HG02642 (cell line): Measurements from ENCODE around the gene MYBPC2.
A peak's percentile ranks its signal among the peaks of the same experiment; 100 is the strongest.
"Not testable (repeated sequence)": the region's sequence is repeated elsewhere in the genome, so short reads cannot be mapped to it uniquely, and the experiment has no call there.

Source experiments
- ATAC-seq: cut with Tn5 transposase; IDR thresholded peaks from one replicate; pipeline ENCODE4 v1.9.1; 2021; ENCODE audit warnings: mild to moderate bottlenecking; ENCODE audit not compliant: unreplicated experiment, poor library complexity

MYBPC2 gene

DNA sequence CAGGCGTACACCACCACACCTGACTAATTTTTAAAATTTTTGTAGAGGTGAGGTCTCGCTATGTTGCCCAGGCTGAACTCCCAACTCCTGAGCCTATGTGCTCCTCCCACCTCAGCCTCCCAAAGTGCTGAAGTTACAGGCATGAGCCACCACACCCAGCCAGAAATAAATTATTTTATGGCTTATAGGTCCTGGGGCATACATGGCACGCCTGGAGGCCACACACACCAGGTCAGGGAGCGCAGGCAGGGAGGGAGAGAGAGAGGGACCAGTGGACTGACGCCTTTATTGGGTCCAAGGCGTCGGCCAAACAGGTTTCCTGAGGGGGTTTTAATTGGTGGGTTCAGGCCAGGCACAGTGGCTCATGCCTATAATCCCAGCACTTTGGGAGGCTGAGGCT, 7.1 kb upstream of the MYBPC2 start:
- ATAC-seq: no peak

GRCh38 chr19:50427318-50427925, 5.3 kb upstream of the MYBPC2 start:
- no peak for ATAC-seq

GRCh38 chr19:50427997-50428425, 4.7 kb upstream of the MYBPC2 start:
- no peak for ATAC-seq

GRCh38 chr19:50428772-50429463, 3.8 kb upstream of the MYBPC2 start:
- no peak for ATAC-seq

DNA sequence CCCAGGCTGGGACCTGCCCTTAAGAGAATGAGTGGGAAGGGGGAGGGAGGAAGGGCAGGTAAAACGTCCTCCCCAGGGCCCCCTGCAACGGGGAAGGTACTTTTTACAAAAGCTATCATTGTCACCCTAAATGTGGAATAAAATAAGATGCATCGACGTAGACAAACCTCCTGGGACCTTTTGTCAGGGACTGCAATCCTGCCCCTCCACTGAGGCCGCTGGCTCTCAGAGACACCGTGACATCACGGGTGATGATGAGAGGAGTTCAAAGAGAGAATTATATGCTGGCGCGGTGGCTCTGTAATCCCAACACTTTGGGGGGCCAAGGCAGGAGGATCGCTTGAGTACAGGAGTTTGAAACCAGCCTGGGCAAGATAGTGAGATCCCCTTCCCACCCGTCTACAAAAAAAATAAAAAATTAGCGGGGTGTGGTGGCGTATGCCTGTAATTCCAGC, 1.8 kb upstream of the MYBPC2 start:
- ATAC-seq: no peak

DNA sequence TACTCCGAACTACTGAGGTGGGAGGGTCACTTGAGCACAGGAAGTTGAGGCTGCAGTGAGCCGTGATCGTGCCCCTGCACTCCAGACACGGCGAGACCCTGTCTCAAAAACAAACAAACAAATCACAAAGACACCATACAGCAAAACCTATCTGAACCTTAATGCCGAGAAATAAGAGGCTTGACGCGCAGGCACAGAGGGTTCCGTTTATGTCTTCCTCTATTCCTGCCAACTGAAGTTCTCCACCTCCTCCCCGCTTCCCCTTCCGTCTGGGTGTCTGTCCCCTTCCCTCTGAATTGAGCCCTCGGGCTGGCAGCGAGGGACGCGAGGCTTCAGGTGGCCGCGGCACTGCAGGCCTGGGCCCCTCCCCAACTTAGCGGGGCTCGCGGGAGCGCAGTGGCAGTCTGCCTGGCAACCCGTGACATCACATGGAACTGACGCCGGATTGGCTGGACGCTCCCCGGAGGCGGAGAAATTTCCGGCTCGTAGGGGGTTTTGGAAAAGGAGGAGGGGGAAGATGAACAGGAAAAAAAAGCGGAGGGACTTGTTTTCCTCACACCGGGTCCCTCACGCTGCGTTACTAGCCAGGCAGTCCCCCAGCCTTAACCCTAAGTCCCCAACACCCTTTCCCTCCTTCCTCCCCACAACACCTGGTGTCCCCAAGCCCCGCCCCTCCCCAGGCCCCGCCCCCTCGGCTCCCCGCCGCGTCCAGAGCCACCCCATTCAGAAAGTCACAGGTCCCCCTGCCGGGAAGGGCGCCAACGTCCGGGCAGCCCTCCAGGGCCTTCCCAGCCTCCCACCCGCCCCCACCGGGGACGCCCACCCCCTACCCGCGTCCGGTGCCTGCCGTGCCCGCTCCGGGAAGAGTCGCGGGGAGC, 1.1 kb upstream of the MYBPC2 start:
- peak; percentile 78 for ATAC-seq

DNA sequence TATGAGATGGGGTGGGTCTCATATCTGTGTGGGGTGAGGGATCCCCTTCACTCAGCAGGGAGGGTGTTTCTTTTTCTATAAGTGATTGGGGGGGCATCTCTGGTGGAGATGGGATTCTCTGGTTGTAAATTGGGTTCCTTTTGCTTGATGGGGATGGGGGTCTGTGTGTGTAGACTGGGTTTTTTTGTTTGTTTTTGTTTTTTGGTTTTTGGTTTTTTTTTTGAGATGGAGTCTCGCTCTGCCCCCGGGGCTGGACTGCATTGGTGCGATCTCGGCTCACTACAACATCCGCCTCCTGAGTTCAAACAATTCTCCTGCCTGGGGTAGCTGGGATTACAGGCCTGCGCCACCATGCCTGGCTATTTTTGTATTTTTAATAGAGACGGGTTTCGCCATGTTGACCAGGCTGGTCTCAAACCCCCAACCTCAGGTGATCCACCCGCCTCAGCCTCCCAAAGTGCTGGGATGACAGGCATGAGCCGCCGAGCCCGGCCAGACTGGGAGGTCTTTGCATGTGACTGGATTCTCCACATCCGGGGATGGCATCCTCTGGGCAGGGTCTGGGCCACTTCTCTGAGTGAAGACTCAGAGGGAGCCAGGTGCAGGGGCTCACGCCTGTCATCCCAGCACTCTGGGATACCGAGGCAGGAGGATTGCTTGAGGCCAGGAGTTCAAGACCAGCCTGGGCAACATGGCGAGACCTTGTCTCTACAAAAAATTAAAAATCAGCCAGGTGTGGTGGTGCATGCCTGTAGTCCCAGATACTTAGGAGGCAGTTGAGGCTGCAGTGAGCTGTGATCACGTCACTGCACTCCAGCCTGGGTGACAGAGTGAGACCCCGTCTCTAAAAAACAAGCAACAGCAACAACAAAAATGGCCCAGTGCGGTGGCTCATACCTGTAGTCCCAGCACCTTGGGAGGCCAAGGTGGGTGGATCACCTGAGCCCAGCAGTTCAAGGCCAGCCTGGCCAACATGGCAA, 799 bp downstream of the MYBPC2 start:
- no peak for ATAC-seq

DNA sequence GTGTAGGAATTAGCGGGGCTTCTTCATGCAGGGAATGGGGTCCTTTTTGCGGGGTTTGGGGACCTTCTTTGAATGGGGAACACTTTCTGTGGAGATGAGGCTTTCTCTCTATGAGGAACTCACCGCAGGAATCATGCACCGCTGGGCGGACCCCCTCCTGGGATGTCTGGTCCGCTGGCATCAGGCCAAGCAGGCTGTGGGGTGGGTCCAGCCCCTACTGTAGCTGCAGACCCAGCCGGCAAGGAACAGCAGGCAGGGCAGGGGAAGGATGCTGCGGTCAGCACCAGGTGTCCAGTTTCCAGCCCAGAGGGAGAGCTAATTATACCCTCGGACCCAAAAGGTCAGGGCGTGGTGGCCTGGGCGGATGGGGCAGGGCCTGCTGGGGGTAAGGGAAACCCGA, 1.8 kb downstream of the MYBPC2 start:
- no peak for ATAC-seq

- ATAC-seq: no peak
Measured at GRCh38 chr19:50435221-50435620, 2.5 kb downstream of the MYBPC2 start.

GRCh38 chr19:50435627-50436026, 2.9 kb downstream of the MYBPC2 start:
- ATAC-seq: no peak

DNA sequence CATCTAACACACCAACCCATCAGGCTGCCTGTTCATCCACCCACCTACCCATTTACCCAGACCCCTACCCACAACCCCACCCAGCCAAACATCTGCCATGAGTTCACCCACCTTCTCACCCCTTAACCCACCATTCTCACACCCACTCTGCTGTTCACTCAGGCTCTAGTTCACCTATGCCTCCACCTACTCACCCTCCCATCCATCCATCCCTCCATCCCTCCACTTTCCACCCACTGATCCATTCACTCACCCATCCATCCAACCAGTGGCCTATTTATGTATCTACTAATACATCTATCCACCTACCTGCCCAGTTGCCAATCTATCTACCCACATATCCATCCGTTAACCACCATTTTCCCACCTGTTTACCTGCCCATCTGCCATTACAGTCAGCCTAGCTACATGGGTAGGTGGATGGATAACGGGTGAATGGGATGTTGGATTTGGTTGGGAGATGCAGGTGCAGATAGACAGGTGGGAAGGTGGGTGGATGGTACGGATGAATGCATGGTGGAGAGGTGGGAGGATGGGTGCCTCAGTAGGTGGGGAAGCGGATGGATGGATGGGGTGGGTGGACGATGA, 5.3 kb downstream of the MYBPC2 start:
- no peak for ATAC-seq

- not testable (repeated sequence) for ATAC-seq
Measured at GRCh38 chr19:50439130-50439529, 6.4 kb downstream of the MYBPC2 start.

DNA sequence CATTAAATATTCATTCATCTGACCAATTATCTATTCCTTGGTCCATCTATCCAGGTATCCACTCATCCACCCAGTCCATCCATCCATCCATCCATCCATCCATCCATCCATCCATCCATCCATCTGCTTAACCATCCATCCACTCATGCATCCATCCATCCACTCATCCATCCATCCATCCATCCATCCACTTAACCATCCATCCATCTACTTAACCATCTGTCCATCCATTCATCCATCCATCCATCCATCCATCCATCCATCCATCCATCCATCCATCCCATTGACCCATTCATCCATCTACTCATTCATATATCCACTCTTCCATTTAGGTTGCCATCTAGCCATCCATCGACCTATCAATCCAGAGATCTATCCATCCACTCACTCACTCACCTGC, 11.4 kb downstream of the MYBPC2 start:
- no peak for ATAC-seq

DNA sequence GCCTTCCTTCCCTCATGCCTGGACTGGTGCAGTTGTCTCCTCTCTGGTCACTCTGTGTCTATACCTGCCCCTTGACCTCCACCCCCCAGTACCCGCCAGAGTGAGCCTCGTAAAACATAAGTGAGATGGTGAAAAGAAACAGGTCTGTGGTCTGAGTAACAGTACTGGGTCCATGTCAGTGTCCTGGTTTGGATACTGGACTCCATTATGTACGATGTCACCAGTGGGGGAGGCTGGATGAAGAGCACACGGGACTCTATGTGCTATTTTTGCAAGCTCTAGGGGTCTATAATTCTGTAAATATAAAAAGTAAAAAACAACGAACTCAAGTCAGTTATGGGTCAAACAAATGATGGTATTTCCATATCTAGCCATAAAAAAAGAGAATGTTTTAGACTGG, 14.4 kb downstream of the MYBPC2 start:
- no peak for ATAC-seq

- no peak for ATAC-seq
Measured at GRCh38 chr19:50447750-50448149, 15.1 kb downstream of the MYBPC2 start.

DNA sequence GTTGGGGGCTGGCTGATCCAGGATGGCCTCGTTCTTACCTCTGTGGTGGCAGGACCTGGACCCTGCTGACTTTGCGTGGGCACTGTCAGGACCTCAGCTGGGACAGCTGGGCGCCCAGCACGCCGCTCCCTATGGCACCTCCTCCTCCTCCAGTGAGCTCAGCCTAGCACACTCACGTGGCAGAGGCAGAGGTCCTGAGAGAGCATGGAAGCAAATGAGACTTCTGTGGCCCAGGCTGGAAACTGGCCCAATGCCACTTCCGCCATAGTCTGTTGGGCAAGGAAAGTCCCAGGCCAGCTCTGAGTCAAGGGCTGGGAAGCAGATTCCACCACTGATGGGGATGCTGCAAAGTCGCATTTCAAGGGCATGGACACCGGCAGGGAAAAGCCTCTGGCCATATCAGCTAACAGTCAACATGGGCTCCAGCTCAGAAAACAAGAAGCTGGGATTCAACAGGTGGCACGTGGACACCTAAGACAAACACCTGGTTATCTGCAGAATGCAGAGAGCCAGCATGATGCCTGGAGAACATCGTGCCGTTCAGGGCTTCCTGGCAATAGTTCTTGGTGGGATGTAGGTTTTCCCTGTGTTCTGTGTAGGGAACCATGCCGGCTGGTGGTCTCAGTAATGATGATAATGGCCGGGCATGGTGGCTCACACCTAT, 16.7 kb downstream of the MYBPC2 start:
- no peak for ATAC-seq

- ATAC-seq: no peak
Measured at GRCh38 chr19:50450369-50451222, 17.9 kb downstream of the MYBPC2 start.

- ATAC-seq: no peak
Measured at GRCh38 chr19:50451223-50451534, 18.5 kb downstream of the MYBPC2 start.
